Esophagus squamous epithelium (tissue), 5 donors: ENCODE data around the gene PLIN1. TPM values are rescaled to one million over a fixed set of nuclear protein-coding genes. Genes with fewer than 3 reads are reported as not detected.

Source experiments
- DNase-seq: peaks from one replicate; lab custom pipeline; 2025; lab: John Stamatoyannopoulos, UW
- H3K27ac ChIP-seq, 4 donors: fragments of 200-600 bp; sonication (generic); one replicate each; pipeline ENCODE4 v1.5.1; 2016 to 2019; ENCODE audit warnings: mild to moderate bottlenecking in 1 of 4
- H3K27me3 ChIP-seq, 4 donors: fragments of 200-600 bp; sonication (generic); 1 replicate in 3 of 4; 2 replicates in 1 of 4; pipeline versions ENCODE4 v1.5.1 to v1.6.0; 2017 to 2021; ENCODE audit warnings: antibody characterized with exemption in 1 of 4
- H3K36me3 ChIP-seq, 3 donors: fragments of 200-600 bp; sonication (generic); one replicate each; pipeline ENCODE4 v1.5.1; 2016 to 2019
- H3K4me1 ChIP-seq, 3 donors: fragments of 200-600 bp; sonication (generic); one replicate each; pipeline ENCODE4 v1.5.1; 2017 to 2019
- H3K4me3 ChIP-seq, 4 donors: fragments of 200-600 bp; sonication (generic); 1 replicate in 3 of 4; 2 replicates in 1 of 4; pipeline ENCODE4 v1.5.1; 2016 to 2019; ENCODE audit warnings: mild to moderate bottlenecking in 2 of 4, moderate library complexity in 1 of 4
- H3K9me3 ChIP-seq, 3 donors: fragments of 200-600 bp; sonication (generic); one replicate each; pipeline ENCODE4 v1.5.1; 2016 to 2019
- CTCF ChIP-seq, 6 experiments: fragments of 450-650 bp in 4 of 6; fragments of 200-600 bp in 2 of 6; sonication (generic) in 2 of 6; IDR thresholded peaks; one replicate each; pipeline ENCODE4 v1.5.1; 2016 to 2019; ENCODE audit warnings: antibody characterized with exemption in 6 of 6, mild to moderate bottlenecking in 4 of 6, moderate library complexity in 4 of 6
- POLR2A ChIP-seq, 4 donors: fragments of 450-650 bp; IDR thresholded peaks; one replicate each; pipeline ENCODE4 v1.6.1; 2017; ENCODE audit warnings: antibody characterized with exemption in 4 of 4, mild to moderate bottlenecking in 4 of 4, moderate library complexity in 3 of 4
- WGBS, 2 donors: methylation state at CpG; one replicate each; pipeline ENCODE4 v1.1.5; 2018; 5-methylcytosine and 5-hydroxymethylcytosine counted together
- intact Hi-C: fragments of 100-400 bp; cut with DNase I; formaldehyde crosslinking; loops from one replicate; pipeline ENCODE4 v1.15.0; 2022
- total RNA-seq, 4 donors: library from RNA; depleted of rRNA; stranded (reverse); fragments of >200 nt; gene quantifications; one replicate each; pipeline ENCODE4 v1.1.0, GENCODE V29; 2016
- donor health status: DM: yes; HTN: yes; CAD: no.

PLIN1 gene
- total RNA-seq, 4 donors from 2014 or later, result 0.26 to 3.6 (median 0.91) TPM

DNA sequence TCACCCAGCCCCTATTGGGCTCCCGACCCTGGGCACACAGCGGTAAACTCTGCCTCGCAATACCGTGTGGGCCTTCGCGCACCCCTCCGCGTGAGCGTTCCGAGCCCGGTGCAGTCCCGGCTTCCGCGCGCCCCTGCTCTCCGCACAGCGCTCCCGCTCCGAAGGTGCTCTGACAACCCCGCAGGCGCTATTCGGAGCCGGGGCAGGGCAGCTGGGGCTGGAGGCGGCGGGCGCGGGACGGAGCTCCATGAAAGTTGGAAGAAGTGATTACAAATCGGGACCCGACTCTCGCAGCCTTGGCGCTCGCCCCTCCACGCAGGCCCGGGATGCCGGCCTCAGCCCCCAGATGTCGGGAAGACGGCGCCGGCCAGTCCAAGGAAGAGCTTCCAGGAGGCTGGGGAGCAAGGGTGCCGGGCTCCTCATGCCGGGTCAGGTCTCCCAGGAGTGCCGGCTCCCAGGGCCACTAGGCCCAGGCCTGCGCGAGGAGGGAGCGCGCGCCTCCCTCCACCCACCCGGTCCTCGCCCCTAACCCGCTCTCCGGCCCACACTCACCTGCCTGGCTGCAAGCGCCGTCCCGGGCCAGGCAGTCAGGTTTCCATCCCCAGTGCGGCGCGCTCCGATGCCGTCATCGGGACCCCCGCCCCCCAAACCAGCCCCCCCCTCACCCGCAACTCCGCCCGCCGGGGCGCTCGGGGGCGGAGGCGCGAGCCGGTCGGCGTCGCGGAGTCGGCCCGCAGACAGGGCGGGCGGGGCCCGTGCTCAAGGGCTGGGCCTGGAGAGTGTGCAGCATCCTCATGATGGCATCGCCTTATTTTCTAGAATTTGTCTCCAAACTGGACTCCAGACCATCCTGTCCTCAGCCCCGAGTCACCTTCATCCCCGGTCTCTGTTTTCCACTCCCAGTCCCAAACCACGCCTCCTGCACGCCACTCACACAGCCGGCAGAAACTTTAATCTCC is 24.0 kb downstream of the PLIN1 start, which contains the start of gene KIF7:
Gene KIF7, minus strand, starts transcription at position 621 of the 959 bp plus-strand sequence. CDS start 2,537 bp downstream, outside the sequence.
- intact Hi-C loops, result no loop called here
- peak within 1 kb of the TSS; percentile 37 to 73 (median 62) for H3K4me3 ChIP-seq
- WGBS, 2 donors, result 4 to 9% methylated on average over 15 to 16 of the region's 87 CpGs
- peak within 1 kb of the TSS; percentile 42 to 76 (median 62) for H3K27ac ChIP-seq
- TF ChIP-seq CTCF (IDR thresholded peaks at IDR 0.05), result no peak
- no peak for TF ChIP-seq POLR2A (IDR thresholded peaks at IDR 0.05)
- no peaks in the 10 kb centered on the region for H3K9me3 ChIP-seq
- H3K27me3 ChIP-seq, result peaks cover 0 to 31% (median 0%) of the 10 kb centered on the region in 4 donors
- no peaks in the 10 kb centered on the region for H3K36me3 ChIP-seq
- peaks cover 9 to 20% (median 9%) of the 10 kb centered on the region in 3 donors for H3K4me1 ChIP-seq
- no peak for DNase-seq

GRCh38 chr15:89654301-89654761 is 24.8 kb downstream of the PLIN1 start:
- WGBS, 2 donors, result 33 to 45% methylated on average over 13 to 14 of the region's 14 CpGs
- peak overlapping the region; percentile 37 to 73 (median 62) for H3K4me3 ChIP-seq
- DNase-seq, result no peak

DNA sequence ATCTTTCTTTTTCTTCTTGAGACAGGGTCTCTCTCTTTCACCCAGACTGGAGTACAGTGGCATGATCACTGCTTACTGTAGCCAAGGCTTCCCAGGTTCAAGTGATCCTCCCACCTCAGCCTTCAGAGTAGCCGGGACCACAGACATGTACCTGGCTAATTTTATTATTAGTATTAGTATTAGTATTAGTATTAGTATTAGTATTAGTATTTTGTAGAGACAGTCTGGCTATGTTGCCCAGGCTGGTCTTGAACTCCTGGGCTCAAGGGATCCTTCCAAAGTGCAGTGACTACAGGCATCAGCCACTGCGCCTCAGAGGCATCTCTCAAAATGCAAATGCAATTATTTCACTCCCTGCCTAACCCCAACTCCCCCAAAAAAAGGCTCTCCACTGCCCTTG is 25.6 kb downstream of the PLIN1 start:
- peaks cover 9 to 20% (median 9%) of the 10 kb centered on the region in 3 donors for H3K4me1 ChIP-seq
- WGBS, 2 donors, result 82 to 93% methylated on average over 2 of the region's 2 CpGs
- no peak for DNase-seq
- no peaks in the 10 kb centered on the region for H3K9me3 ChIP-seq
- intact Hi-C loops, result no loop called here
- TF ChIP-seq CTCF (IDR thresholded peaks at IDR 0.05) (no peak), POLR2A (IDR thresholded peaks at IDR 0.05) (no peak)
- peaks cover 0 to 31% (median 0%) of the 10 kb centered on the region in 4 donors for H3K27me3 ChIP-seq
- H3K4me3 ChIP-seq, result no peak overlapping the region
- H3K36me3 ChIP-seq, result no peaks in the 10 kb centered on the region
- no peak overlapping the region for H3K27ac ChIP-seq

More at GRCh38 chr15:89654301-89654761, 24.8 kb downstream of the PLIN1 start:
- Histone ChIP-seq H3K9me3 (no peaks in the 10 kb centered on the region), H3K27ac (peak overlapping the region in 2 of 4 donors; percentile 57 to 66), H3K27me3 (peaks cover 0 to 31% (median 0%) of the 10 kb centered on the region in 4 donors), H3K36me3 (no peaks in the 10 kb centered on the region), H3K4me1 (peaks cover 9 to 20% (median 9%) of the 10 kb centered on the region in 3 donors)
- TF ChIP-seq CTCF (IDR thresholded peaks at IDR 0.05), result no peak
- no peak for TF ChIP-seq POLR2A (IDR thresholded peaks at IDR 0.05)
- intact Hi-C loops, result no loop called here

DNA sequence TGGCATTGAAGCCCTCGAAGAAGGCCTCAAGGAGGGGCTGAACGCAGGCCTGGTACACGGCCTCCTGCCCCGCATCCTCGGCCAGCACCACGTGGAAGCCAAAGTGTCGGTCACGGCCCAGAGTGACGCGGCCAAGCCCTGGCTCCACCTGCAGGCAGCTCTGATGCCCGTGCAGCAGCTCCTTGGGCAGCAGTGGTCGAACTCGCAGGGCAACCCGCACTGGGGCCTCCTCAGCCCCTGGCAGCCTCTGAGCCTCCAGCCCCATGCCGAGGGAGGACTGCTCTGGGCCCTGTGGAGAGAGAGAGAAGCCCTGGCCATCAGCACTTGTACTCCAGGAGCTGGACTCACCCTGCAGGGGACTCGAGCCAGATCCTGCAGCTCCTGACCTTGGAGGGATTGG is 26.5 kb downstream of the PLIN1 start:
- intact Hi-C loops, result no loop called here
- TF ChIP-seq POLR2A (IDR thresholded peaks at IDR 0.05) (no peak), CTCF (IDR thresholded peaks at IDR 0.05) (no peak)
- Histone ChIP-seq H3K27ac (no peak overlapping the region), H3K36me3 (no peaks in the 10 kb centered on the region), H3K4me1 (peaks cover 9 to 20% (median 9%) of the 10 kb centered on the region in 3 donors), H3K9me3 (no peaks in the 10 kb centered on the region), H3K27me3 (peaks cover 0 to 31% (median 0%) of the 10 kb centered on the region in 4 donors), H3K4me3 (no peak overlapping the region)
- DNase-seq, result no peak
- 83% methylated on average over 1 to 3 of the region's 16 CpGs for WGBS, 2 donors

DNA sequence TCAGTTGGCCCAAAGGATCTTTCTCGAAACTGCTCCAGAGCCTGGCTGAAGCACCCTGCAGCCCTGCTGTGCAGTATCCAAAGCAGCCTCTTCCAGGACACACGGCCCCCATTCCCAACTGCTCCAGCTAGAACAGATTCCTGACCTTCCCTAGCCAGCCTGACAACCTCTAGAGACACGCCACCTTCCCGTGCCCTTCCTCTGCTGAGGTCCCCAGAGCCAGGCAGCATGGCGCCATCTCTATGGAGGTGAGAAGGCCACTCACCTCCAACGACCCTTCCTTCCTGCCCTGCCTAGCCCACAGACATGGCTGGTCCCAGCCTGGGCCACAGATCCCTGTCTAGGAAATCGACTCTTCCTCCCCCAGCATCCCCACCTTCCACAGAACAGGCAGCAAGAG is 27.0 kb downstream of the PLIN1 start:
- DNase-seq, result no peak
- H3K27ac ChIP-seq, result no peak overlapping the region
- peaks cover 0 to 35% (median 0%) of the 10 kb centered on the region in 4 donors for H3K27me3 ChIP-seq
- intact Hi-C loops, result no loop called here
- H3K4me1 ChIP-seq, result peaks cover 9 to 24% (median 9%) of the 10 kb centered on the region in 3 donors
- TF ChIP-seq CTCF (IDR thresholded peaks at IDR 0.05) (no peak), POLR2A (IDR thresholded peaks at IDR 0.05) (no peak)
- no peaks in the 10 kb centered on the region for H3K36me3 ChIP-seq
- no peak overlapping the region for H3K4me3 ChIP-seq
- WGBS, 2 donors, result 80 to 84% methylated on average over 4 to 6 of the region's 7 CpGs
- H3K9me3 ChIP-seq, result no peaks in the 10 kb centered on the region
